HG03175 (cell line): ENCODE measurements around the gene SEMA3C.

Experiments
- ATAC-seq: cut with Tn5 transposase; IDR thresholded peaks from one replicate; pipeline ENCODE4 v1.9.1; 2021; ENCODE audit warnings: mild to moderate bottlenecking, moderate library complexity; ENCODE audit not compliant: unreplicated experiment

SEMA3C gene

GRCh38 chr7:80858141-80858903 is 60.5 kb downstream of the SEMA3C start:
- ATAC-seq: no peak

GRCh38 chr7:80856769-80857168 is 62.1 kb downstream of the SEMA3C start:
- ATAC-seq: no peak

DNA sequence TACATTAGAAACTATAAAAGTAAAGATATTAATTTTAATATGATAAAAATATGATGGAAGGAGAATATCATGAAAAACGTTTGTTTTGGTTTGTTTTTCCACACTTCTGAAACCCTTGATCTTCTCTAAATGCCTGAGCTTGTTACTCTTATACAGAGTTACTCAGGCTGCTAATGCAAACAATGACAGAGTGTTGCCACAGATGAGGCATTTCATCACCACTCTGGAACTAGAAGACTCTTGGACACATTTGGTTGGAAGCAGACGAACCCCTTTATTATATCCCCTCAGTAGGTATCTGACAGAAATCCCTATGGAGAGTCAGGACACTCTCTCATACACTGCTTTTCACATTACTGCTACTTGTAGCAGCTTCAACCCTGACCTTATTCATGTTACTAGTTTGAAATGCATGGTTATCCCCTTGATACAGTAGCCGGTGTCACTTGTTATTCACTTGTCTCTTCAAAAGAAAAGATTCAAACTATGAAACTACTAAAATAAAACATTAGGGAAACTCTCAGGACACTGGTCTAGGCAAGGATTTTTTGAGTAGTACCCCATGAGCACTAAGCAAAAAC is 66.9 kb downstream of the SEMA3C start:
- no peak for ATAC-seq

DNA sequence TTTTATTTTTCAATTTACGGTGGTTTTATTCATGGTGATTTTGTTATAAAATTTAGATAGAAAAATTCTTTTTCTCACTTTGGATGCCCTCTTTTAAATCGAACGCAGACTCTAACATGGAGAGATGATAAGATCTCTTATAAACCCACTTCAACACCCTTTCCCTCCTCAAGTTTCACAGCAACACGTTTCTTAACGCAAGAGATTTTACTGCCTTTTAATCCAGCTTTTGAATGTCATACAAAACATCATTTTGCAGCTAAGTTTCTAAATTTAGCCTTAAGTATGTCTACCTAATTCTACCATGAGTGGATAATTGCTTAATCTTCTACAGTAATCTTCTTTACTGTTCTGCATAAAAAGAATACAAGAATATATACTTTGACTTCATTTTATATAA is 70.0 kb downstream of the SEMA3C start:
- no peak for ATAC-seq

- ATAC-seq: no peak
Measured at GRCh38 chr7:80847895-80848294, 71.0 kb downstream of the SEMA3C start.

- no peak for ATAC-seq
Measured at GRCh38 chr7:80847027-80847426, 71.8 kb downstream of the SEMA3C start.

DNA sequence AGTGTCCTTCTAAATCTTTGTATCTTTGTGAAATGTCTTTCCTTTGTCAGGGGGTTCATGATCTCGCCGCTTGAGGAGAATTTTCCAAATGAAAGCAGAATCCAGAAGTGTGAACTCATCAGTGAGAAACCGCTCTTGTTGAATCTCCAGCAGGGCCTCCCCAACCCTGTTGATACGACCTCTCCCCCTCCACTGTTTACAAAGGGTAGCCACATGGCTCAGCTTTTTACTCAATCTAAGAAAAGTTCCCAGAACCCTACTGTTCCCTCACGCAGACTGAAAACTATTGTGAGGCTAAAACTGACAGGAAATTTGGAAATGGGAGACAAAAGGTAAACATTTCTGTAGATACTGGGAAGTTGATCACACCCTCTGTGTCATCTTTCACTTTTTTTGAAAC is 73.9 kb downstream of the SEMA3C start:
- no peak for ATAC-seq

GRCh38 chr7:80843018-80843677 is 75.7 kb downstream of the SEMA3C start:
- no peak for ATAC-seq

DNA sequence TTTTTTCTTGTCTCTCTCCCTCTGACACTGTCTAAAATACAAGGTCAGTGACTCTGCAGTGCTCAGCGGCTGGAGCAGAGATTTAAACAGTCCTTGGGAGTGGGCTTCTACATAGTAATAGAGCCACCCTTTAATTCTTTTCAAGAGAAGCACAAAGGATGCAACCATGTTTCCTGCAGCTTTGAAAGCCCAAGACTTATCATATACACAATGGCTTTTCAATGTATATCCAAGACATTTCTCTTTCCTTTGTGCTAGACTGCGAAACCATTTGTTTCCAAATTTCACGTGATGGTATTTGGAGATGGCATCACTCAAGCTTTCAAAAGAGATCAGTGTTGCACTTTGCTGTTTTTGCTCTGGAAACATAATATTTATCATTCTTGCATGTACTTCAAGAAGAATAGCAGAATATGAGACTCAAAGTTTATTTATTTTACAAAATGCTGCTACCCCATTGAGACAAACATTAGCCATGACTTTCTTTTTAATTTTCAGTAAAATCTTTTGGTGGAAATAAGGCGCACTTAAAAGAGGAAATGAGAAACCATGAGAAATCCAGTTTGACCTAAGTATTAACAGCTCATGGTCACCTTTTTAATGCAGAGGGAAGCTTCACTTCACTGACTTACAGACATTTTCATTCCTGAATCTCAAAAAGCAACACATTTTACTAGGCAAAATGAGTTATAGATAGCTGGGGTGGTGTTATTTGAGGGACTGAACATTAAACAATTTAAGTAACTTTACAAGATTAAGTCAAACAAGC is 76.6 kb downstream of the SEMA3C start:
- ATAC-seq: no peak

DNA sequence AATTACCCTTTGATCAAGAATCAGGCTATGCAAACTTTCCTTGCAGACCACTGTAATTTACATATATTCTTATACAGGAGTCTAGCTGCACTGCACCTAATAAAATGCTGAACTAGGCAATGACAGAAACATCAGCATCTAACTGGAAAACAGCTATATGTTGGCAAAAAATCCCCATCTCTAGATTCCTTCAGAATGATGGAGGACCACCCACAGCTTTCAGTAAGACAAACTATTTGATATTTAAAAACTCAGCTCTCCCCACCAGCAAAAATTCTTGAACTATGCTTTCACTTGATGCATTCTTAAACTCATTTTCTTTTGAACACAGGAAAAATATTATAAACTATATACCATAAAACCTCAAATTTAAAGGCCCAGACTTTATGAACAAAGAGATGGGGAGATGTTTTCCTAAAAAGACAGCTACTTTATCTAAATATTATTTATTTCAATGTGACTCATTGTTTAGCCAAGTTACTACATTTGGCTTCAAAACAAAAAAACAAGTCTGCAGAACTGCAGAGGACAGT is 77.4 kb downstream of the SEMA3C start:
- no peak for ATAC-seq

GRCh38 chr7:80840681-80841080 is 78.2 kb downstream of the SEMA3C start:
- no peak for ATAC-seq

DNA sequence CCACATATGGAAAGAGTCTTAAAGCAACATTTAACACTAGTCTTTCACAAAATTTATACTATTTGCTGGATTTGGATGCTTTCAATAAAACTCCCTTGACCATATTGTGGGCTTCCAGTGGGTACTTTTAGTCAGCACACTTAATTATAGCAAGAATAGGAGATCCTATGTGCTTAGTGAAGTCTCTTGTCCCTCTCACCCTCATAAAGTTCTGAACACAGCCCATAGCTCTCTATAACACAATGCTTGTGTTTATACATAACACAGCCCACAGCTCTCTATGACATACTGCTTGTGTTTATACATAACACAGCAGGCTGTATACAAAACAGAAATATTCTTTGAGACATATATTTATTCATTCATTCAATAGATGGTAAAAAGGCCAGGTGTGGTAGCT is 79.0 kb downstream of the SEMA3C start:
- ATAC-seq: no peak

- ATAC-seq: no peak
Measured at GRCh38 chr7:80838643-80839042, 80.2 kb downstream of the SEMA3C start.

- ATAC-seq: no peak
Measured at GRCh38 chr7:80837345-80837744, 81.5 kb downstream of the SEMA3C start.

GRCh38 chr7:80835251-80835650 is 83.6 kb downstream of the SEMA3C start:
- ATAC-seq: no peak

- ATAC-seq: no peak
Measured at GRCh38 chr7:80833289-80834268, 85.3 kb downstream of the SEMA3C start.

GRCh38 chr7:80832006-80832405 is 86.8 kb downstream of the SEMA3C start:
- no peak for ATAC-seq

- ATAC-seq: no peak
Measured at GRCh38 chr7:80830584-80831285, 88.1 kb downstream of the SEMA3C start.

DNA sequence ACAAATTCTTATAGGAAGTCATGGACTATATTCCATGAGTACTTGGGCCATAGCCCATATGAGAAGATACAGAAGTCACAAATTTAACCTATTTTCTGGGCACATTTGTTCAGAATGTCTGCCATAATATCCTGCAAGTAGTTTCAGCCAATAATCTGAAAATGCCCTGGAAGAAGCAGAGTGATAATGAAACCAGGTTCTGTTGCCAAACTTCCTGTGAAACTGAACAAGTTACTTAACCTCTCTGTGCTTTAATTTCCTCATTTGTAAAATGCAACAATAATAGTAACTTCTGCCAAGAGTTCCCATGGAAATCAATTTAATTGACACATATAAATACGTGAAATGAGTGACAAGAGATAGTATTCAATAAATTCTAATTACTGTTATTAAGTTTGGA is 88.8 kb downstream of the SEMA3C start:
- ATAC-seq: no peak
